ENCODE data around the gene CARTPT.

The CARTPT gene

DNA sequence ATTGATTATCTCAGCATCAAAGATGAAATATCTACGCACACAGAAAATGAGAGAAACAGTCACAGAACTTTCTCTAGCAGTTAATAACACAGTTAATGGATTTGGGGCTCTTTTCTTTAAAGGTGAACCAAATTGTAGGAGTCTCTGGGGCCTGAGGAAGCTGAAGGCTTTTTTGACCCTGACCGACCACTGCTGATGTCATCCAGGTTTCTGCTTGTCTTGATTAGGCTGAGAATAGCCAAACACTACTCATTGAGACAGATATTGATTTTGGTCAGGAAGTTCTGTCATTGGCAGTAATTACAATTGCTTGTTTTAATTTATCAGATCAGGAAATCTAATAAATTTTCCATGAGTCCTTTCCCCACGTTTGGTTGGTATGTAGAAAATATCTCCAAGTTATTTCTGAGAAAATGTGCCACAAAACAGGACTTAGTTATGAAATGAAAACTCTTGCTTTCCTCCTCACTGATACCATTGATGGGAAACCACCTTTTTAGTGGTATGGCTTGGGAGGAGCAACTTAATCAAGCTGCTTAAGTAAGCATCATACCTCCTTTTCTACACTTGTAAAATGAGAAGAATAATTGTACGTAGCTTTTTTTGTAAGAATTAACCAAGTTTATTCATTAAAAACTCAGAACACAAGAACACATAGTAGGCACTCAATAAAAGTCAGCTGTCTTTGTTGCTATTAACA is 19.7 kb downstream of the CARTPT start:
- no peak overlapping the region for H3K27ac ChIP-seq (ENCODE audit: low read length)
- H3K9me3 ChIP-seq (ENCODE audit: control insufficient read depth, low read depth, low read length): no peaks in the 10 kb centered on the region
- H3K9ac ChIP-seq (ENCODE audit: low read length): no peak overlapping the region

DNA sequence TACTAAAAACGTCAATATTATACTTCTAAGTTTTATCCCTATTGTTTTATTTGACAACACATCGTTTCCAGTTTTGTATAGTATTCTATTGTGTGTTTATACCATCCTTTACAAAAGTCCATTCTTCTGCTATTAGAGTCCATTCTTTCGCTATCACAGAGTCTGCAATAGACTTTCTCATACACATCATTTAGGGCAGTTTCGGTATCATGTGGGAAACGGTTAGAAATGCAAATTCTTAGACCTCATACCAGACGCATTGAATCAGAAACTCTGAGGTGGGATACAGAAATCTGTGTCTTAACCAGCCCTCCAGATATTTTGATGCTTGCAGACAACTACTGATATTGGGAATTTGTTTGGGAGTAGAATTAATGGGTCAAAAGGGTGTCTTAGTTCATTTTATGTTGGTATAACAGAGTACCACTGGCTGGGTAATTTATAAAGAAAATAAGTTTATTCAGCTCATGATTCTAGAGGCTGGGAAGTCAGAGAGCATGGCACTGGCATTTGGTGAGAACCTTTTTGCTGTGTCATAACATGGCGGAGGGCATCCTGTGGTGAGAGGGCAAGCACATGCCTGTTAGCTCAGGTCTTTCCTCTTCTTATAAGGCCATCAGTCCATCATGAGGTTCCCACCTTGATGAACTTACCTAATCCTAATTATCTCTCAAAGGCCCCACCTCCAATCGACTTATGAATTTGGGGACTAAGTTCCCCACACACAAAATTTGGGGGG is 21.1 kb downstream of the CARTPT start:
- Histone ChIP-seq H3K27ac (ENCODE audit: low read length) (no peak overlapping the region), H3K36me3 (ENCODE audit: control insufficient read depth, low read depth, low read length) (no peaks in the 10 kb centered on the region)

More for the DNA sequence above, 19.7 kb downstream of the CARTPT start:
- Histone ChIP-seq H3K36me3 (ENCODE audit: control insufficient read depth, low read depth, low read length) (no peaks in the 10 kb centered on the region), H3K4me1 (ENCODE audit: control insufficient read depth, low read depth, low read length) (no peaks in the 10 kb centered on the region), H3K4me3 (ENCODE audit: low read length) (no peak overlapping the region), H3K27me3 (ENCODE audit: control insufficient read depth, insufficient read depth, low read length) (no peaks in the 10 kb centered on the region)

DNA sequence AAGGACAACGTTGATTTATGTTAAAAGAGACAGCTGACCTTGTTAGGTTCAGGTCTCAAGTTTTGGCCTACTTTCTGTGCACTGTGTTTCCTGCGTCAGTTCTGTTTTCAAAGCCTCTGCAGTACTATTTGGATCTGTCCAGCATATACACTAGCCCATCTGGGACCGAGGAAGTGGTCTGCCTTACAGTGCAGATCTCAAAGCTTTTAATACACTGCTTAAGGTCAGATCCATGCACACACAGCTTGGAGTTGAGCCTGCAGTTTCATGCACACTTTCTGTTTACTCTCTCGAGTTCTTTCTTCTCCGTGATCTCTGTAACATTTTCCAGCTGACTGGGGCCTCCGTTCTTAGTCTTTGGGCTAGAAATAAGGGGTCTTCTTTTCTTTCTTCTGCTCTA is 24.1 kb downstream of the CARTPT start:
- H3K4me1 ChIP-seq (ENCODE audit: control insufficient read depth, low read depth, low read length): no peaks in the 10 kb centered on the region
- H3K27me3 ChIP-seq (ENCODE audit: control insufficient read depth, insufficient read depth, low read length): no peaks in the 10 kb centered on the region
- no peaks in the 10 kb centered on the region for H3K9me3 ChIP-seq (ENCODE audit: control insufficient read depth, low read depth, low read length)
- H3K27ac ChIP-seq (ENCODE audit: low read length): no peak overlapping the region
- no peak overlapping the region for H3K4me3 ChIP-seq (ENCODE audit: low read length)
- H3K36me3 ChIP-seq (ENCODE audit: control insufficient read depth, low read depth, low read length): no peaks in the 10 kb centered on the region
- H3K9ac ChIP-seq (ENCODE audit: low read length): no peak overlapping the region

More for the DNA sequence above, 21.1 kb downstream of the CARTPT start:
- H3K9me3 ChIP-seq (ENCODE audit: control insufficient read depth, low read depth, low read length): no peaks in the 10 kb centered on the region
- H3K9ac ChIP-seq (ENCODE audit: low read length): no peak overlapping the region
- H3K4me1 ChIP-seq (ENCODE audit: control insufficient read depth, low read depth, low read length): no peaks in the 10 kb centered on the region
- no peaks in the 10 kb centered on the region for H3K27me3 ChIP-seq (ENCODE audit: control insufficient read depth, insufficient read depth, low read length)
- no peak overlapping the region for H3K4me3 ChIP-seq (ENCODE audit: low read length)

DNA sequence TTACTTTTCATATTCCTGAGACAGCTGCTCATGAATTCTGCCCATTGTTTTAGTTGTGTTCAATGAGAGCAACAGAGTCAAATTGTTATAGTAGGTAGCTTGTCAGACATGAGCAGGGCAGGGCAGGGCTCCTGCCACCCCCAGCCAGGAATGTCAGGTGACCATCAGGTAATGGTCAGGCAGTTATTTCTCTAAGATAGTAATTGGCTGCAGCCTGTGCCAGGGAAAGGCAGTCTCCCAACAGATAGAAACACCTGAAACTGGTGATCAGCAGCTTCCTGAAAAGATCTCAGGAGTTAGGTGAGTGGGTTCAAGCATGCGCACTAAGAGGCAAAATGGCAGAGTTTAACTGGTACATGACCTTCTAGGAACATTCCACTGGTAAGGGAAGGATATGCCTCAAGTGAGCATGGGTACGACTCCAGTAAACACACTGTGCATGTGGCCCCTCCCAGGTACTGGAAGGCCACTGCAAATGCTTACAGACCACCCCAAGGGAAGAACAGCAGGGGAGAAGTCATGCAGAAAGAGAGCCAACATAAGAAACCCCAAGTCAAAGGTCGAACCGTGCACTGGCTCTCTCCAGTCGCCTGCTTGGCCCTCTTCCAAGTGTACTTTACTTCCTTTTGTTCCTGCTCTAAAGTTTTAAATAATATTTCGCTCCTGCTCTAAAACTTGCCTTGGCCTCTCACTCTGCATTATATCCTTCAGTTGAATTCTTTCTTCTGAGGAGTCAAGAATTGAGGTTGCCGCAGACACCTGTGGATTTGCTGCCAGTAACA is 25.1 kb downstream of the CARTPT start:
- Histone ChIP-seq H3K9ac (ENCODE audit: low read length) (no peak overlapping the region), H3K27ac (ENCODE audit: low read length) (no peak overlapping the region), H3K4me1 (ENCODE audit: control insufficient read depth, low read depth, low read length) (no peaks in the 10 kb centered on the region), H3K9me3 (ENCODE audit: control insufficient read depth, low read depth, low read length) (no peaks in the 10 kb centered on the region), H3K4me3 (ENCODE audit: low read length) (no peak overlapping the region), H3K27me3 (ENCODE audit: control insufficient read depth, insufficient read depth, low read length) (no peaks in the 10 kb centered on the region), H3K36me3 (ENCODE audit: control insufficient read depth, low read depth, low read length) (no peaks in the 10 kb centered on the region)

DNA sequence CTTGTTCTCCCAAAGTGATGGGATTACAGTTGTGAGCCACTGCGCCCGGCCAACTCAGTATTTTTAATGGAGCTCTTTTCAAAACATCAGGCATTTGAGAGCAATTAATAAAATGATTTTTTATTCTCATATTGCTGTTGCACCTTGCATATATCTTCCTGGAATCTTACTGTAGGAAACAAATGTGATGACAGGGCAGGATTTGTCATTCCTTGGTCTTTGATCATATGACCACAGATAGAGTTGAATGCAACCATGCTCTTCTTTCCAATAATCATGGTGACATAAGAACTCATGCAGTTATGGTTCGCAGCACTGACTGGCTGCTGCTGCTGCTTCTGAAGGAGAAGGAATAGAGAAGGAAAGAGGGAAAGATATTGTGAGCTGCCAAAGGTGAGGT is 28.1 kb downstream of the CARTPT start:
- Histone ChIP-seq H3K4me1 (ENCODE audit: control insufficient read depth, low read depth, low read length) (no peaks in the 10 kb centered on the region), H3K9ac (ENCODE audit: low read length) (no peak overlapping the region), H3K27ac (ENCODE audit: low read length) (no peak overlapping the region), H3K9me3 (ENCODE audit: control insufficient read depth, low read depth, low read length) (no peaks in the 10 kb centered on the region), H3K27me3 (ENCODE audit: control insufficient read depth, insufficient read depth, low read length) (no peaks in the 10 kb centered on the region), H3K4me3 (ENCODE audit: low read length) (no peak overlapping the region), H3K36me3 (ENCODE audit: control insufficient read depth, low read depth, low read length) (no peaks in the 10 kb centered on the region)

DNA sequence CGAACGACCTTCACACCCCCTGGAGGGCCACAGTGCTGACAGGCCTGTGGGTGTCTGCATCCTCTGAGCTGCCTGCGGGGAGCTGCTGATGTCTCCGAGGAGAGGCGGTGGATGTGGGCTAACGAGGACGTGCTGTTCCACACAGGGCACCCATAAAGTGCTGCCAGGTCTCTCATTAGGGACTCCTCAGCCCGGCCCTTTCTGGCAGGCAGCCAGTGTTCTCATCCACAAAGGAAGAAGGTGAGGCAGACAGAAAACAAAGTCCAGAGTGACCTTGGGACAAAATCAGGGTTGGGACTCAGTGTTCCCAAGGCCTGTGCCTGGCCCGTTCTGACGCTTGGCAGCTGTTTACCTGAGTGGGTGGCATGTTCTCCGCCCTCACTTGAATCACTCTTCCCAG is 29.3 kb downstream of the CARTPT start:
- no peak overlapping the region for H3K9ac ChIP-seq (ENCODE audit: low read length)
- no peak overlapping the region for H3K4me3 ChIP-seq (ENCODE audit: low read length)
- no peaks in the 10 kb centered on the region for H3K36me3 ChIP-seq (ENCODE audit: control insufficient read depth, low read depth, low read length)
- H3K27ac ChIP-seq (ENCODE audit: low read length): no peak overlapping the region
- no peaks in the 10 kb centered on the region for H3K9me3 ChIP-seq (ENCODE audit: control insufficient read depth, low read depth, low read length)
- H3K4me1 ChIP-seq (ENCODE audit: control insufficient read depth, low read depth, low read length): no peaks in the 10 kb centered on the region
- no peaks in the 10 kb centered on the region for H3K27me3 ChIP-seq (ENCODE audit: control insufficient read depth, insufficient read depth, low read length)

DNA sequence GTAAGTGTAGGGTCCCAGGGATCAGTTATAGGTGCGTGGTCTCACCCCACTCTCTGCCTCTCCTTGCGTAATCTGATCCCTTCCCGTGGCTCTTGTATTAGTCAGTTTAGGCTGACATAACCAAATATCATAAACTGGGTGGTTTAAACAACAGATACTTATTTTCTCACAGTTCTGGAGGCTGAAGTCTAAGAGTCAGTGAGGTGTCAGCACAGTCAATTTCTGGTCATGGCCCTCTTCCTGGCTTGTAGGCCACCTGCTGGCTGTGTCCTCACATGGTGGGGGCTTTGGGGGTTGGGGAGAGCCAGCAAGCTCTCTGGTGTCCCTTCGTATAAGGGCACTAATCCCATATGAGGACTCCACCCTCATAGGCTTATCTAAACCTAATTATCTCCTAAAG is 32.3 kb downstream of the CARTPT start:
- no peaks in the 10 kb centered on the region for H3K4me1 ChIP-seq (ENCODE audit: control insufficient read depth, low read depth, low read length)
- H3K27me3 ChIP-seq (ENCODE audit: control insufficient read depth, insufficient read depth, low read length): no peaks in the 10 kb centered on the region
- H3K4me3 ChIP-seq (ENCODE audit: low read length): no peak overlapping the region
- H3K9me3 ChIP-seq (ENCODE audit: control insufficient read depth, low read depth, low read length): no peaks in the 10 kb centered on the region
- no peak overlapping the region for H3K9ac ChIP-seq (ENCODE audit: low read length)
- H3K36me3 ChIP-seq (ENCODE audit: control insufficient read depth, low read depth, low read length): no peaks in the 10 kb centered on the region
- no peak overlapping the region for H3K27ac ChIP-seq (ENCODE audit: low read length)

DNA sequence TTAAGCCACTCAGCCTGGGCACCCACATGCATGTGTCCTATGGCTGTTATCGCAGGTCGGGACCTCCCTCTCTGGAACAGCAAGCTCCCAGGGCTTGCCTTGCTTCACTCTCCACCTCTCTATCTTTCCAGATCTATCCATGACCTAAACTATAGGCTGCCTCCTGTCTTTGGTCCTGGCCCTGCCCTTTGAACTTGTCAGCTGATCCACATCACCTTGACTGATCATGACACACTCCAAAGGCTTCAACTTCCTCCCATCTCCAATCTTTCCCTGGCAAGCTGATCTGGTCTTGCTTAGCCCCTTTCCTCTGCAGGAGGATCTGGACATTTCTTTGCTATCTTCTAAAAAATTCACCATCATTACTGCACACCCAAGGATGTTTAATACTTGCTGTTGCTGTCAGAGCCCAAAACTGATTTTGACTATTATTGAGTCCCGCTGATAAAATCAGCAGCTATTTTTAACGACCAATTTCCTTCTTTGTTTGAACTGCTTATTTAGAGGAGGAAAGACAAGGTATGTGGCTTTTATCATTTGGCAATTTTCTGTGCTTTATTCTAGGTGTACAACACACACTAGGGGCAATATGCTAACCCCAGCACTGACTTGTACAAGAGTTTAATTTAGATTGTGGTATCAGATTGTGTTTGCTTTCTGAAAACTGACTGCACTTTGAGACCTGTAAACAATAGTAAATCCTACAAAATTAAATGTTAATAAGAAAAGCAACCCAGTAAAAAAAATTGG is 33.5 kb downstream of the CARTPT start:
- H3K9ac ChIP-seq (ENCODE audit: low read length): no peak overlapping the region
- H3K27me3 ChIP-seq (ENCODE audit: control insufficient read depth, insufficient read depth, low read length): no peaks in the 10 kb centered on the region
- H3K27ac ChIP-seq (ENCODE audit: low read length): no peak overlapping the region
- H3K4me1 ChIP-seq (ENCODE audit: control insufficient read depth, low read depth, low read length): no peaks in the 10 kb centered on the region
- no peaks in the 10 kb centered on the region for H3K9me3 ChIP-seq (ENCODE audit: control insufficient read depth, low read depth, low read length)
- H3K36me3 ChIP-seq (ENCODE audit: control insufficient read depth, low read depth, low read length): no peaks in the 10 kb centered on the region
- no peak overlapping the region for H3K4me3 ChIP-seq (ENCODE audit: low read length)

DNA sequence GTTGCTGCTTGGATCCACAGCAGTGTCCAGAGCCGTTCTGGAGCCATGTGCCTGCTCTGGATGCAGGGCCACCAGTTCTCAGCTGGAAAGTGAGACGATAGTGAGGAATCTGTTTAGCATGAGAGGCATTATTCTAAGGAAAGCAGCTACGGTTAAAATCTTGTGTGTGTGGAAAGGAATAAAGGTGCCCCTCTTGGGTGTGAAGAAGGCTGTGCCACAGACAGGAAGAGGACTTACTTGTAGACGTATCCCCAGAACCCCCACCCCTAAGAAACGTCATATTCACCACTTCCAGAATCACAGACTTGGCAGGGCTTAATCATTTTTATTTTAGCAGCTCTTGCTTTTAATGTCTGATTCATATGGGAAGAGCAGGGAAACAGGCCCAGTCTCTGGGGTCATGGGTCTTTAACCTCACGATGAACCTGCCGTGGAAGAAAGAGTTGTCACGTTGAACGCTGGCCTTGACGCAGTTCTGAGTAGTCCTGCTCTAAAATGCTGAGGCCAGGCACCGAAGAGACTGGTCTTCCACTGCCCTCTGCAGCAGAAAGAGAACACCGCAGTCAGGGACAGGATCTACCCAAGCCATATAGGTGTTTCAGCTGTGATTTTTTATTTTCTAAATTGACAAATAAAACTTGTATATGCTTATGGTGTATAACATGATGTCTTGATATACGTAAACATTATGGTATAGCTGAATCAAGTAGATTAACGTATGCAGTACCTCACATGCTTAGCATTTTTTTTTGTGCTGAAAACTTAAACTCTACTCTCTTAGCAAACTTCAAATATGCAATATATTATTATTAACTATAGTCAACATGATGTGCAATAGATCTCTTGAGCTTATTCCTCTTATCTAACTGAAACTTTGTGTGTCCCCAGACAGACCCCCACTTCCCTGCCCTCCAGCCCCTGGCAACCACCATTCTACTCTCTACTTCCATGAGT is 38.8 kb downstream of the CARTPT start:
- H3K36me3 ChIP-seq (ENCODE audit: control insufficient read depth, low read depth, low read length): no peaks in the 10 kb centered on the region
- H3K27me3 ChIP-seq (ENCODE audit: control insufficient read depth, insufficient read depth, low read length): no peaks in the 10 kb centered on the region
- no peak overlapping the region for H3K27ac ChIP-seq (ENCODE audit: low read length)
- H3K9ac ChIP-seq (ENCODE audit: low read length): no peak overlapping the region
- H3K9me3 ChIP-seq (ENCODE audit: control insufficient read depth, low read depth, low read length): no peaks in the 10 kb centered on the region
- H3K4me1 ChIP-seq (ENCODE audit: control insufficient read depth, low read depth, low read length): no peaks in the 10 kb centered on the region
- no peak overlapping the region for H3K4me3 ChIP-seq (ENCODE audit: low read length)

DNA sequence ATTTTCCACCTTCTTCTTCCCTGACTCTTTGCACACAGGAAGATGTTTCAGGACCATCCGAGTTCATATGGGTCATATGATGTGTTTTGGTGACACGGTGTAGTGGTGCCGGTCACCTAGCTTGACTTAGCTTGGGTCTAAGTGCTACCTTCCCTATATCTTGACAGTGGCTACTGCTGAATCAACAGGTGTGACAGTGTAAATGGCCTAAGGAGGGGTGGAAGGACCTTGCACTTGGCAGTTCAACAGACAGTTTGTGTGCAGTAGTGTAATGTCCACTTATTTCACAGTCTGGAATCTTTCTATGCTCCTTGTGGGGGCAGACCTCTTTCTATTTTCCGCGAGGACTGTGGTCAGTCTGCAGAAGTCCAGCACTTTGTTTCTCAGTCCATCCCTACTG is 43.8 kb downstream of the CARTPT start:
- Histone ChIP-seq H3K4me3 (ENCODE audit: low read length) (no peak overlapping the region), H3K4me1 (ENCODE audit: control insufficient read depth, low read depth, low read length) (no peaks in the 10 kb centered on the region), H3K27me3 (ENCODE audit: control insufficient read depth, insufficient read depth, low read length) (no peaks in the 10 kb centered on the region), H3K9me3 (ENCODE audit: control insufficient read depth, low read depth, low read length) (no peaks in the 10 kb centered on the region), H3K36me3 (ENCODE audit: control insufficient read depth, low read depth, low read length) (no peaks in the 10 kb centered on the region), H3K27ac (ENCODE audit: low read length) (no peak overlapping the region), H3K9ac (ENCODE audit: low read length) (no peak overlapping the region)
